ENCODE results near the gene MEOX1.

Gene MEOX1

GRCh38 chr17:43679401-43679800 lies 17.7 kb upstream of the MEOX1 start:
- DNase-seq: no peak

GRCh38 chr17:43676471-43676870 lies 14.7 kb upstream of the MEOX1 start:
- no peak for DNase-seq

- DNase-seq: no peak
These were observed 12.7 kb upstream of the MEOX1 start for GRCh38 chr17:43674394-43674793.

- DNase-seq: peak; percentile 9
These were observed 12.0 kb upstream of the MEOX1 start for GRCh38 chr17:43673516-43674323.

- no peak for DNase-seq
These were observed 10.2 kb upstream of the MEOX1 start for GRCh38 chr17:43671755-43672519.

- DNase-seq: peak; percentile 74
These were observed 9.4 kb upstream of the MEOX1 start for GRCh38 chr17:43671031-43671692.

GRCh38 chr17:43670645-43671030 lies 8.9 kb upstream of the MEOX1 start:
- DNase-seq: no peak

- no peak for DNase-seq
These were observed 8.4 kb upstream of the MEOX1 start for GRCh38 chr17:43669971-43670644.

- no peak for DNase-seq
These were observed 6.2 kb upstream of the MEOX1 start for GRCh38 chr17:43667947-43668348.

GRCh38 chr17:43667506-43667905 lies 5.8 kb upstream of the MEOX1 start:
- DNase-seq: no peak

GRCh38 chr17:43665937-43666236 lies 4.2 kb upstream of the MEOX1 start:
- DNase-seq: no peak

- no peak for DNase-seq
These were observed 3.6 kb upstream of the MEOX1 start for GRCh38 chr17:43665084-43665936.

GRCh38 chr17:43664096-43664495 lies 2.4 kb upstream of the MEOX1 start:
- no peak for DNase-seq

GRCh38 chr17:43663383-43663782 lies 1.7 kb upstream of the MEOX1 start:
- no peak for DNase-seq

- DNase-seq: no peak
These were observed 855 bp upstream of the MEOX1 start for GRCh38 chr17:43662413-43663141.

- DNase-seq: no peak
These were observed 767 bp downstream of the MEOX1 start for GRCh38 chr17:43660816-43661493.

GRCh38 chr17:43659823-43660617 lies 1.7 kb downstream of the MEOX1 start:
- no peak for DNase-seq

GRCh38 chr17:43658900-43659299 lies 2.8 kb downstream of the MEOX1 start:
- DNase-seq: no peak

- no peak for DNase-seq
These were observed 5.9 kb downstream of the MEOX1 start for GRCh38 chr17:43655693-43656255.

GRCh38 chr17:43652124-43652480 lies 9.6 kb downstream of the MEOX1 start:
- DNase-seq: no peak
